VCaP (cell line): ENCODE measurements around the gene KIAA2012.

Experiments
- H3K27ac ChIP-seq: fragments of 450-650 bp; 2 replicates; pipeline ENCODE4 v1.5.1; 2017
- TF ChIP-seq, protein P1 (sequence below): fragments of 450-650 bp; conservative IDR thresholded peaks from 2 replicates; pipeline ENCODE4 v1.5.1; 2017; ENCODE audit warnings: mild to moderate bottlenecking, moderate library complexity

Gene KIAA2012

DNA sequence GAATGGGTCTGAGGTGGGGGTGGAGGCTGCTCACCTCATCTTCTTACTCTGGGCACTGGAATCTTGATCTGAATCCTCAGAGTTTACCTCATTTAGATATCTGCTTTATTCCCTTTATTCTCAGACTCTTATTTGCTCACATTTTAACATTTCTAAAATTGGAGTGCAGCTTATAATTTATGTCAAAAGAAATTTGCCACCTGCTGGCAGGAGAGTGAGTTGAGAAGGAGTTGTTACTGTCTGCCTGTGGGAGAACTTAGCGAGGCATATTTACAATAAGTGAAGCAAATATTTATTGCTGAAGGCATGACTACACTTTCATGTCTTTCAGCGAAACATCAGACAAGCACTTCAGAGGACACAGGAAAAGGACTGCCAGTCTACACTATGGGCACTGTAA, 16.4 kb upstream of the KIAA2012 start:
- TF ChIP-seq, protein P1, sequence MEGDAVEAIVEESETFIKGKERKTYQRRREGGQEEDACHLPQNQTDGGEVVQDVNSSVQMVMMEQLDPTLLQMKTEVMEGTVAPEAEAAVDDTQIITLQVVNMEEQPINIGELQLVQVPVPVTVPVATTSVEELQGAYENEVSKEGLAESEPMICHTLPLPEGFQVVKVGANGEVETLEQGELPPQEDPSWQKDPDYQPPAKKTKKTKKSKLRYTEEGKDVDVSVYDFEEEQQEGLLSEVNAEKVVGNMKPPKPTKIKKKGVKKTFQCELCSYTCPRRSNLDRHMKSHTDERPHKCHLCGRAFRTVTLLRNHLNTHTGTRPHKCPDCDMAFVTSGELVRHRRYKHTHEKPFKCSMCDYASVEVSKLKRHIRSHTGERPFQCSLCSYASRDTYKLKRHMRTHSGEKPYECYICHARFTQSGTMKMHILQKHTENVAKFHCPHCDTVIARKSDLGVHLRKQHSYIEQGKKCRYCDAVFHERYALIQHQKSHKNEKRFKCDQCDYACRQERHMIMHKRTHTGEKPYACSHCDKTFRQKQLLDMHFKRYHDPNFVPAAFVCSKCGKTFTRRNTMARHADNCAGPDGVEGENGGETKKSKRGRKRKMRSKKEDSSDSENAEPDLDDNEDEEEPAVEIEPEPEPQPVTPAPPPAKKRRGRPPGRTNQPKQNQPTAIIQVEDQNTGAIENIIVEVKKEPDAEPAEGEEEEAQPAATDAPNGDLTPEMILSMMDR = peak; percentile 73
- no peak overlapping the region for H3K27ac ChIP-seq

DNA sequence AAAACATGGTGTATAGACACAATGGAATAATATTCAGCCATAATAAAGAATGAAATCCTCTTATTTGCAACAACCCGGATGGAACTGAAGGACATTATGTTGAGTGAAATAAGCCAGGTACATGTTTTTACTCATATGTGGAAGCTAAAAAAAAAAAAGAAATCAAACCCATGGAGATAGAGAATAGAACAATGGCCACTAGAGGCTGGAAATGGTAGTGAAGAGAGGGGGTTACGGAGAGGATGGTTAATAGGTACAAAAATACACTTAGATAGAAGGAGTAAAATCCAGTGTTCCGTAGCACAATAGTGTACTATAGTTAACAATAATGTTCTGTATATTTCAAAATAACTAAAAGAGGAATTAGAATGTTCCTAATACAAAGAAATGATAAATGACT, 12.8 kb upstream of the KIAA2012 start:
- TF ChIP-seq, protein P1 = peak; percentile 63
- H3K27ac ChIP-seq = no peak overlapping the region

DNA sequence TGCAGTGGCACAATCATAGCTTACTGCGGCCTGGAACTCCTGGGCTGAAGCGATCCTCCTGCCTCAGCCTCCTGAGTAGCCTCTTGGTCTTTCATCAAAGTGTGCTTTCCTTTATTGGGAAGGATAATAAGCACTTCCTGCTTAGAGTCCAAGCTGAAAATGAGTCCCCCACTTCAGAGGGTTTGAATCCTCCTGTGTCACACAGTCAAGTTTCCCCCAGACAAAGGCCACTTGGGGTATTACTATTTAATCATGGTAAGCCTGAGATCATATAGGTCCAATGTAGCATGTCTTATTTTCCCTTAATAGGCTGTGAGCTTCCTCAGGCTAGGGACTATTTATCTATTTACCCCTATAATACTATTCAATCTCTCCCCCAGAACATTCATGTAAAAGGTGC, 11.4 kb upstream of the KIAA2012 start:
- no peak overlapping the region for H3K27ac ChIP-seq
- TF ChIP-seq, protein P1 = no peak

DNA sequence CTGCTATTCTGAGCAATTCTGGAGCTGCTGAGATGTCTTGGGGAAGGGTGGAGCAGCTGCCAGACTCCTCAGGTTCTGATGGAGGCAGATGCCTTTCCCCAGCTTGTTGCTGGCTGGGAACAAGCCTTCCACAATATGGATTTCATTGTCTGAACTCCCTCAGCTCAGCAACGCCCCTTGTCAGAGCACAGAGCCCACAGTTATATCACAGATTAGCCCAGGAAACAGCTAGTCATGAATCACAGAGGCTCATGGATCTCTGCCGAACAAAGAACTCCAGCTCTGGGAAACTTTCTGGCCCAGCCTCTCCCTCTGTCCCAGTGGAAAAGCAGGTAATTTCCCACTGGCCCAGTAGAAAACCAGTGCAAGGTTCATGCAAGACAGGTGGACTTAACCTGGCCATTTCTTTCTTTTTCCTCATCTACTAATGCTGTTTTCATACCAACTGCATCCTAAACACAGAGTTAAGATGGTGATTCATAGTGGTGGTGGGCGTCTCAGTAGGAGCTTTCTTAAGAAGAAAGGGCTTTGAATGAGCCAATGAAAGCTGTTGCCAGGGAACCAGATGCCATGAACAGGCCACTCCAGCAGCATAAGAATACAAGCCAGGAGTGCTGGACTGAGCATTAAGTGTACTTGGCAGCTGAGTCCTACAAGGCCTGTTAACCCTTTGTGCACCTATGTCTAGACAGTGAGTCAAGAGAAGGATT, 8.7 kb upstream of the KIAA2012 start:
- H3K27ac ChIP-seq = no peak overlapping the region
- TF ChIP-seq, protein P1 = no peak

DNA sequence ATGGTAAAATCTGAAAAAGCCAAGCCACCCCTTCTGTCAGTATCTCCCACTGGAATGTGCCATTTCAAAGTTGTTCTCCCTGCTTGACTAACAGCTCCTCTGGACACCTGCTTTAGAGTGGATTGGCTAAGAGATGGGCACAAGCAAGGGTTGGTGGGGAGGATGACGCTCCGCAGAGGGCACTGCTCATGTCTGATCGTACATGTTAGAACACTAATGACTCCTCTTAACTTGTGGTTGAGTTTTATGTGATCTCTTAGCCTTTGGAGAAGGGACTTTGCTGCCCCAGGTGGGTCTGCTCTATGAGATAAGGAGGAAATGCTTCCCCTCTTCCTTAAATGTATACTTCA, 8.2 kb upstream of the KIAA2012 start:
- TF ChIP-seq, protein P1 = no peak
- no peak overlapping the region for H3K27ac ChIP-seq

DNA sequence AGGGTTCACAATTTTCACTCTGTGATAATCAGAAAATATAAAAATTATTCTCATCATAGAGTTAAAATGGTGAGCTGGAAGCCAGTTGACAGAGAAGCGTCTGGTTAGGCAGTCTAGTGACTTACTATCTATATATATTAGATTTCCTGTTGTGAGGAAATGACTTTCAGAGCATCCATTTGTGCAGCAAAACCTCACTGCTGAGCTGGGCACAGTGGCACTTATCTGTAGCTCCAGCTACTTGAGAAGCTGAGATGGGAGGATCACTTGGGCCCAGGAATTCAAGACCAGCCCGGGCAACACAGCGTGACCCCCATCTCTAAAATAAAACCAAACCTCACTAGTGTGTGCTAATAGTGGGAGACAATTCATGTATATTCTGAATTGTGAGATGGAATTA, 7.2 kb upstream of the KIAA2012 start:
- no peak overlapping the region for H3K27ac ChIP-seq
- TF ChIP-seq, protein P1 = no peak

DNA sequence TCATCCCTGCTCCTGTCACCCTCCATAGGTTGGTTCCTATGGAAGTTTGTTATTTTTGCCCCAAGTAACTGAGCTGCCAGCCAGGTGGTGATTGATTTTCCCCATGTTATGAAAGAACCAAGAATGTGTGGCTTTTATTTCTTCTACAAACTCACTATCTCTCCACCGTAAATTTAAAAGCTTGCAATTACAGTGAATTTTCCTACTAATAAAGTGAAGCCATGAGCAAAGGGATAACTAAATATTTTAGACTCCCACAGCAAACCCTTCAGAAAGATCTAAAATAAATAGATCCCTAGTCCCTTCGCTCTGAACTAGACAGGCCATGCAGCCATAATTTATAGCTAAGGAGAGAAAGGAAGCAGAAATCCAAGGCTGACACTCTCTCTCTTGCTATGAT, 6.2 kb upstream of the KIAA2012 start:
- no peak overlapping the region for H3K27ac ChIP-seq
- TF ChIP-seq, protein P1 = no peak
